Coronary artery (tissue), 2 donors: ENCODE results near the gene GRB10.

Experiments
- DNase-seq: peaks from one replicate; pipeline ENCODE4 v3.0.0-alpha.2; 2017; ENCODE audit warnings: low spot score
- H3K27ac ChIP-seq, 2 donors: fragments of 200-600 bp; sonication (generic); one replicate each; pipeline ENCODE4 v1.5.1; 2016 to 2019
- H3K4me3 ChIP-seq: fragments of 200-600 bp; sonication (generic); 2 replicates; pipeline ENCODE4 v1.5.1; 2016; ENCODE audit warnings: mild to moderate bottlenecking, moderate library complexity
- TF ChIP-seq, protein P1 (sequence below): fragments of 200-600 bp; sonication (generic); IDR thresholded peaks from one replicate; pipeline ENCODE4 v1.5.1; 2019; ENCODE audit warnings: antibody characterized with exemption

The GRB10 gene

DNA sequence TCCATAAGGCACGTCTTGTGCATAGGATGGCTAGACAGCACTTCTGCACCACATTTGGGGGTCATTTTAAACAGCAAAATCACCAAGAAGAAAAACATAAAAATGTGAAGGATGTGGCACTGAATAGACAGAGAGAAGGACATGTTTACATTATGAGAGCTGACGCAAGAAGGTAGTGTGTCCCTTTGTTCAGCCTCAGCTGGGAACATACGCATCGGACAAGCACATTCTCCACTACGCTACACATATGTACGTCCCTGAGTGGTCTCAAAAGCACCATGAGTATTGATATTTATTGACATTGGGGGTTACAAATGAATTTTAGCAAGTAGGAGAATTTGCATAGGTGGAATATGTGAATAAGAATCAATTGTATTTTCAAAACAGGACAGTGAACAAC lies 237.7 kb downstream of the GRB10 start:
- TF ChIP-seq, protein P1, sequence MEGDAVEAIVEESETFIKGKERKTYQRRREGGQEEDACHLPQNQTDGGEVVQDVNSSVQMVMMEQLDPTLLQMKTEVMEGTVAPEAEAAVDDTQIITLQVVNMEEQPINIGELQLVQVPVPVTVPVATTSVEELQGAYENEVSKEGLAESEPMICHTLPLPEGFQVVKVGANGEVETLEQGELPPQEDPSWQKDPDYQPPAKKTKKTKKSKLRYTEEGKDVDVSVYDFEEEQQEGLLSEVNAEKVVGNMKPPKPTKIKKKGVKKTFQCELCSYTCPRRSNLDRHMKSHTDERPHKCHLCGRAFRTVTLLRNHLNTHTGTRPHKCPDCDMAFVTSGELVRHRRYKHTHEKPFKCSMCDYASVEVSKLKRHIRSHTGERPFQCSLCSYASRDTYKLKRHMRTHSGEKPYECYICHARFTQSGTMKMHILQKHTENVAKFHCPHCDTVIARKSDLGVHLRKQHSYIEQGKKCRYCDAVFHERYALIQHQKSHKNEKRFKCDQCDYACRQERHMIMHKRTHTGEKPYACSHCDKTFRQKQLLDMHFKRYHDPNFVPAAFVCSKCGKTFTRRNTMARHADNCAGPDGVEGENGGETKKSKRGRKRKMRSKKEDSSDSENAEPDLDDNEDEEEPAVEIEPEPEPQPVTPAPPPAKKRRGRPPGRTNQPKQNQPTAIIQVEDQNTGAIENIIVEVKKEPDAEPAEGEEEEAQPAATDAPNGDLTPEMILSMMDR: no peak
- H3K4me3 ChIP-seq: no peak overlapping the region
- DNase-seq: no peak
- H3K27ac ChIP-seq: no peak overlapping the region

DNA sequence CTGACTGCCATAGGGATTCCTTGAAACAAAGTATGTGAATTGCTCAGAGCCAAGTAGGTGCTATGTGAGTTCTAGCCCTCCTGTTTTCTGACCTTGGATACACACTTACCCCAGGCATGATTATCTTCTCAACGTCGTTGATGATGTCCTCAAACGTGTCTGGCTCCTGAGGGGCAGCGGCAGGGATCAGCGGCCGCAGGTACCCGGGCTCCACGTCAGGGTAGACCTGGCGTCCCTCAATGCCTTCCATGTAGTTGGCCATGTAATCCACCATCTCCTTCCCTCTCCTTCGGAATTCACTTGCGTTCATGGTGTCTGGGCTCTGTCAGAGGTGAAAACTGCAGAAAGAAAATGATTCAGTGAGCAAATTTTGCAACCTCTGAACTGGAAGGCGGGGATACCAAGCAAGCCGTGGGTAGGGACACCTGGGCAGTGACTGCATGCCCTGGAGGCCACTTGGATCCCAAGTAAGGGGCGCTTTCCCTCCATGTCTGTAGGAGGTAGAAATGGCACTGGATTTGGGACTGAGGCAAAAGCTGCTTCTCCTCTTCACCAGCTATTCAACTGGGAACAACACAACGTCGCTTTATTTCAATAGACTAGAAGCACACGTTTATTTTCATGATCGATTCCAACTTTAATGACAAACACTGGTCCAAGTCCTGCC lies 238.8 kb downstream of the GRB10 start:
- H3K27ac ChIP-seq: no peak overlapping the region
- no peak overlapping the region for H3K4me3 ChIP-seq
- peak; percentile 53 for DNase-seq
- TF ChIP-seq, protein P1: no peak

DNA sequence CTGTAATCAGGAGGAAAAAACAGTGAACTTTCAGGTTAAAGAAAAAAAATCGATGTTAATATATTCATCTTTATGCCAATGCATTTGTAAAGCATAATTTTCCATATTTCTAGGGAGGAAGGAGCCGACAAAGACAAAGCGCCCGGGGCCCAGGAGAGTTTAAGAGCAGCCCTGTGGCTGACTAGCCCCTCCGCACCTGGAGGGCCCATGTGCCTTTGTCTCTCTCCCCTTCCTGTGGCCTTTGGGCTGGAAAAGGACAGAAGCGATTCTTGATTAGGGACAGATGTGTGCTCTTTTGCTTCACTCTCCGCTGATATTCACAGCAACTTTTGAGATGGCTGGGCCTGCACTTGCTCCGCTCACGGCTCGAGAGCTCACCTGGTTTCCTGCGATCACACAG lies 240.6 kb downstream of the GRB10 start:
- H3K27ac ChIP-seq: no peak overlapping the region
- TF ChIP-seq, protein P1: no peak
- no peak overlapping the region for H3K4me3 ChIP-seq
- DNase-seq: peak; percentile 40

DNA sequence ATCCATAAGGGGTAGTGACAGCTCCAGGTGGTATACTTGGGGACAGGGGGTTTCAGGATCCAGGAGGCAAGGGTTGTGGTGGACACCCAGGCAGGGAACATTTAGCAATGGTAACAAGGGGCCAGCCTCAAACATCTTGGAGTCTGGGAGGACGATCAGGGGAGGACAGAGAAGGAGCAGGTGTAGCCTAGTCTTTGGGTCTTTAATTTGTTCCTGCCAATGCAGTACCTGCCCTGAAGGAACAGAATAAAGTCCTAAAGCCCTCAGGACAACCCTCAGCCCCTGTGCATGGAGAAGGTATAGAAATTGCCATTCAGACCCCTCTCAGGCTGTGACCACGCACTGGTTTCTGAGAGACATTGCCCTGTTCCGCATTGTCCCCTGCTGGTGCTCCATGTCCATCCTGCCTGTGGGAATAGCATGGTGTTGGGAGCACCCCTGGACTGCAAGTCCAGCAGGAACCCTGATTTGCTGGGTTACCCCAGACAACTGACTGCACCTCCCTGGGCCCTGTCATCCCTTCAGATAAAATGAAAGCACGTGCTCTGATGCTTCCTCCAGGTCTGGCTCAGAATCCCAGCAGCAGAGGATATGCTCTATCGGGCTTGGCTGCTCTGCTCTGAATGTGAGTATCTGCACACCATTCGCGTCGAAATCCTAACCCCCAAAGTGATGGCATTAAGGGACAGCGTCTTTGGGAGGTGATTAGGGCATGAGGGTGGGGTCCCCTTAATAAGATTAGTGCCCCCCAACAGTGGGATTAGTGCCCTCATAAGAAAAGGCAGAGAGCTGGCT lies 241.7 kb downstream of the GRB10 start:
- peak; percentile 36 for DNase-seq
- TF ChIP-seq, protein P1: no peak
- Histone ChIP-seq H3K4me3 (no peak overlapping the region), H3K27ac (no peak overlapping the region)
